Large intestine (tissue), 3 donors: Measurements from ENCODE around the gene CORO1A. TPM values are rescaled to one million over a fixed set of nuclear protein-coding genes. Genes with fewer than 3 reads are reported as not detected.

ENCODE experiments used
- DNase-seq, 2 donors: peaks; one replicate each; pipeline versions ENCODE4 v3.0.0 to v3.0.0-alpha.2; 2013
- H3K27ac ChIP-seq: one replicate; pipeline ENCODE4 v1.5.1; 2013; ENCODE audit warnings: low read length
- H3K27me3 ChIP-seq: 2 replicates; pipeline ENCODE4 v1.6.1; 2013; ENCODE audit warnings: low read length; ENCODE audit not compliant: control insufficient read depth, insufficient read depth
- H3K36me3 ChIP-seq: 2 replicates; pipeline ENCODE4 v1.6.1; 2013; ENCODE audit warnings: low read length; ENCODE audit not compliant: control insufficient read depth, insufficient read depth
- H3K4me1 ChIP-seq: one replicate; pipeline ENCODE4 v1.6.1; 2013; ENCODE audit warnings: low read length; ENCODE audit not compliant: control insufficient read depth, insufficient read depth
- H3K4me3 ChIP-seq: one replicate; pipeline ENCODE4 v1.5.1; 2013; ENCODE audit warnings: low read length
- H3K9me3 ChIP-seq: one replicate; pipeline ENCODE4 v1.6.1; 2013; ENCODE audit warnings: mild to moderate bottlenecking, low read depth, low read length, moderate library complexity; ENCODE audit not compliant: control insufficient read depth
- WGBS: methylation state at CpG from one replicate; pipeline ENCODE4 v1.1.5; 2013; ENCODE audit warnings: low lambda C conversion rate; ENCODE audit not compliant: insufficient coverage; 5-methylcytosine and 5-hydroxymethylcytosine counted together
- polyA plus RNA-seq: library from polyadenylated mRNA; unstranded; fragments of 120-200 nt; gene quantifications from one replicate; pipeline ENCODE4 v1.2.1, GENCODE V29; 2013

CORO1A gene
- polyA plus RNA-seq, 1 donor: 36.7 TPM

DNA sequence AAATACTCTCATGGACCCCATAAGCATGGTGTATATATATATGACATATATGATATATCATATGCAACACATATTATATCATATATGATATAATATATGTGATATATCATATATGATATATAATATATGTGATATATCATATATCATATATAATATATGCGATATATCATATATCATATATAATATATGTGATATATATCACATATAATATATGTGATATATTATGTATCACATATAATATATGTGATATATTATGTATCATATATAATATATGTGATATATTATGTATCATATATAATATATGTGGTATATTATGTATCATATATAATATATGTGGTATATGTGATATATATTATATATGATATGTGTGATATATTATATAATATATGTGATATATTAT, 38.5 kb upstream of the CORO1A start:
- no CpG with 5 or more reads among the region's 1 CpG for WGBS
- H3K27ac ChIP-seq: no peak overlapping the region

DNA sequence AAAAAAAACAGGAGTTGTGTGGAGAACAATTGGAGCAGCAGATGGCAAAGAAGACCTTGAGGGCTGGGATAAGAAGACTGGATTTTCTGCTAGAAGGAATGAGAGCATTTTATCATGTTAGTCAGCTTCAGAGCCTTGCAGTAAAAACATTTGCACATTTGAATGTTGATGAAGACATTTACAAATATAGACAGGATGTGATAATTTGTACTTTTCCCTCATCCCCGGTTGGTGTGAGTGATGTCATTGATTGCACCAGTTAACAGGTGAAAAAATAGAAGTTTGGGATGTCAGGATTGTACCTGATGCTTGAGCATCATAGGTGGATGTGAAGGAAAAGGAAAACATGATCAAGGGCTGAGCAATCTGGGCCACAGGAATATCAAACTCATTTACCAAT, 37.7 kb upstream of the CORO1A start:
- no peaks in the 10 kb centered on the region for H3K36me3 ChIP-seq
- peaks cover 9% of the 10 kb centered on the region for H3K9me3 ChIP-seq
- WGBS: no CpG with 5 or more reads among the region's 1 CpG
- no peaks in the 10 kb centered on the region for H3K4me1 ChIP-seq
- H3K4me3 ChIP-seq: no peak overlapping the region
- H3K27ac ChIP-seq: no peak overlapping the region
- no peaks in the 10 kb centered on the region for H3K27me3 ChIP-seq
- DNase-seq: no peak

More for the DNA sequence above, 38.5 kb upstream of the CORO1A start:
- no peak overlapping the region for H3K4me3 ChIP-seq
- no peaks in the 10 kb centered on the region for H3K36me3 ChIP-seq
- peaks cover 4% of the 10 kb centered on the region for H3K4me1 ChIP-seq
- peaks cover 8% of the 10 kb centered on the region for H3K9me3 ChIP-seq
- no peaks in the 10 kb centered on the region for H3K27me3 ChIP-seq
- no peak for DNase-seq

DNA sequence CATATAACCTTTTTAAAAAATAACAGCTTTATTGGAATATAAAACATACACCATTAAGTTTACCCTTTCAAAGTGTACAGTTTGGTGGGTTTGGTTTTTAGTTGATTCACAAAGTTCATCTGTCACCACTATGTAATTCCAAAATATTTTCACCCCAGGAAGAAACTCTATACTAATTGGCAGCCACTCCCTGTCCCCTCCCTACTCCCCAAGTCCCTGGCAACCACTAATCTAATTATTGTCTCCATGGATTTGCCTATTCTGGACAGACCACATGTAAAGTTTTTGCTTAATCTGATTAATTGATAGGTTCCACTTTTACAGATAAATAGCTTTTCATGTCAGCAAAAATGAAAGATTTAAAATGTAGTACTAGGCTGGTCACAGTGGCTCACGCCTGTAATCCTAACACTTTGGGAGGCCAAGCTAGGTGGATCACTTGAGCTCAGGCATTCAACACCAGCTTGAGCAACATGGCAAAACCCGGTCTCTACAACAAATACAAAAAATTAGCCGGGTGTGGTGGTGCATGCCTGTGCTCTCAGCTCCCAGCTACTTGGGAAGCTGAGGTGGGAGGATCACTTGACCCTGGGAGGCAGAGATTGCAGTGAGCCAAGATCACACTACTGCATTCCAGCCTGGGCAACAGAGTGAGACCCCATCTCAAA, 35.4 kb upstream of the CORO1A start:
- no CpG with 5 or more reads among the region's 3 CpGs for WGBS
- H3K27ac ChIP-seq: no peak overlapping the region
- no peaks in the 10 kb centered on the region for H3K27me3 ChIP-seq
- no peak overlapping the region for H3K4me3 ChIP-seq
- H3K9me3 ChIP-seq: peaks cover 9% of the 10 kb centered on the region
- H3K36me3 ChIP-seq: no peaks in the 10 kb centered on the region
- no peak for DNase-seq
- no peaks in the 10 kb centered on the region for H3K4me1 ChIP-seq

DNA sequence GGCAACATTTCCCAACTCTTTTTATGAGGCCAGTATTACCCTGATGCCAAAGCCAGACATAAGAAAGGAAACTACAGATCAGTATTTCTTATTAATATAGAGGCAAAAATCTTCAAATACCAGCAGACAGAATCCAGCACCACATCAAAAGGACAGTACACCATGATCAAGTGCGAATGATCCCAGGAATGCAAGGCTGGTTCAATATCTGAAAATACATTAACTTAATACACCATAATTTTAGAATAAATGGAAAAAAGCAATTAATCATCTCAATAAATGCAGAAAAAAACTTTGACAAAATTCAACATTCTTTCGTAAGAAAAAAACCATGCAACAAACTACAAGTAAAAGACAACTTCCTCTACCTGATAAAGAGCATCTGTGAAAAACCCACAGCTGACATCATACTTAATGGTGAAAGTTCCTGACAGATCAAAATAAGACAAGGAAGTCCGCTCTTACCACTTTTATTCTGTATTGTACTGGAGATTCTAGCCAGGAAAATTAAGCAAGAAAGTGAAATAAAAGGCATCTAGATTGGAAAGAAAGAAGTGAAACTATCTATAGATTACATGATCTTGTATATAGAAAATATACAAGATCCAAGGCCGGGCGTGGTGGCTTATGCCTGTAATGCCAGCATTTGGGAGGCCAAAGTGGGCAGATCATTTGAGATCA, 34.0 kb upstream of the CORO1A start:
- no peaks in the 10 kb centered on the region for H3K4me1 ChIP-seq
- no peaks in the 10 kb centered on the region for H3K27me3 ChIP-seq
- H3K4me3 ChIP-seq: no peak overlapping the region
- WGBS: 100% methylated on average over 1 of the region's 5 CpGs
- no peak for DNase-seq
- H3K36me3 ChIP-seq: no peaks in the 10 kb centered on the region
- H3K9me3 ChIP-seq: peaks cover 9% of the 10 kb centered on the region
- no peak overlapping the region for H3K27ac ChIP-seq

DNA sequence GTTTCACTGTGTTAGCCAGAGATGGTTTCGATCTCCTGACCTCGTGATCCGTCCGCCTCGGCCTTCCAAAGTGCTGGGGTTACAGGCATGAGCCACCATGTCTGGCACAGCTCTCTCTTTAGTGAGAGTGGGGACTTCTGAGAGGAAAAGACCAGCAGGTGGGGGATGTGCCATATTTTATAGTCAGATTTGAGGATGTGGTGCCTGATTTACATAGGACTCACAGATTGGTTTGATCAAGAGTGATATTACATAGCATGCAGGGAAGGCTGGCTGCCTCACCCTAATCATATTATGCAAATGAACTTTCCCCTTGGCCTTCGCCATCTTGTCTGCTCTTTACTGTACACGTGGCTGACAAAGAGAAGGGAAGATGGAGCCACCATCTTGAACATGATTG, 32.3 kb upstream of the CORO1A start:
- Histone ChIP-seq H3K4me3 (no peak overlapping the region), H3K27ac (no peak overlapping the region), H3K36me3 (no peaks in the 10 kb centered on the region), H3K9me3 (peaks cover 9% of the 10 kb centered on the region), H3K27me3 (no peaks in the 10 kb centered on the region), H3K4me1 (no peaks in the 10 kb centered on the region)
- no CpG with 5 or more reads among the region's 7 CpGs for WGBS
- no peak for DNase-seq

DNA sequence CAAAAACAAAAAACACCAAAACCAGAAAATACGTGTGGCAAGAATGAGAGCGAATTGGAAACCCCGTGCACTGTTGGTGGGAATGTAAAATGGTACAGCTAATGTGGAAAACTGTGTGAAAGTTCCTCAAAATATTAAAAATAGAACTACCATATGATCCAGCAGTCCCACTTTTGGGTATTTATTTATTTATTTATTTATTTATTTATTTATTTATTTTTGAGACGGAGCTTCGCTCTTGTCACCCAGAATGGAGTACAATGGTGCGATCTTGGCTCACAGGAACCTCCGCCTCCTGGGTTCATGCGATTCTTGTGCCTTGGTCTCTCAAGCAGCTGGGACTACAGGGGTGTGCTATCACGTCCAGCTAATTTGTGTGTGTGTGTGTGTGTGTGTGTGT, 30.9 kb upstream of the CORO1A start:
- H3K36me3 ChIP-seq: no peaks in the 10 kb centered on the region
- H3K4me3 ChIP-seq: no peak overlapping the region
- no peaks in the 10 kb centered on the region for H3K4me1 ChIP-seq
- no peak overlapping the region for H3K27ac ChIP-seq
- no peaks in the 10 kb centered on the region for H3K27me3 ChIP-seq
- WGBS: no CpG with 5 or more reads among the region's 9 CpGs
- H3K9me3 ChIP-seq: peaks cover 9% of the 10 kb centered on the region
- no peak for DNase-seq

DNA sequence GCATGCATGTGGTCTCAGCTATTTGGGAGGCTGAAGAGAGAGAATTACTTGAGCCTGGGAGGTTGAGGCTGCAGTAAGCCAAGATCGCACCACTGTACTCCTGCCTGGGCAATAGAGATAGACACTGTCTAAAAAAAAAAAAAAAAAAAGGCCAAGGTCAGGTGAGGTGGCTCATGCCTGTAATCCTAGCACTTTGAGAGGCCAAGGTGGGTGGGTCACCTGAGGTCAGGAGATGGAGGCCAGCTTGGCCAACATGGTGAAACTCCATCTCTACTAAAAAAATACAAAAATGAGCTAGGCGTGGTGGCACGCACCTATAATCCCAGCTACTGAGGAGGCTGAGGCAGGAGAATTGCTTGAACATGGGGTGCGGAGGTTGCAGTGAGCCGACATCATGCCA, 28.2 kb upstream of the CORO1A start:
- Histone ChIP-seq H3K27me3 (no peaks in the 10 kb centered on the region), H3K27ac (no peak overlapping the region), H3K36me3 (no peaks in the 10 kb centered on the region), H3K9me3 (no peaks in the 10 kb centered on the region), H3K4me3 (no peak overlapping the region), H3K4me1 (no peaks in the 10 kb centered on the region)
- DNase-seq: no peak
- WGBS: no CpG with 5 or more reads among the region's 5 CpGs

DNA sequence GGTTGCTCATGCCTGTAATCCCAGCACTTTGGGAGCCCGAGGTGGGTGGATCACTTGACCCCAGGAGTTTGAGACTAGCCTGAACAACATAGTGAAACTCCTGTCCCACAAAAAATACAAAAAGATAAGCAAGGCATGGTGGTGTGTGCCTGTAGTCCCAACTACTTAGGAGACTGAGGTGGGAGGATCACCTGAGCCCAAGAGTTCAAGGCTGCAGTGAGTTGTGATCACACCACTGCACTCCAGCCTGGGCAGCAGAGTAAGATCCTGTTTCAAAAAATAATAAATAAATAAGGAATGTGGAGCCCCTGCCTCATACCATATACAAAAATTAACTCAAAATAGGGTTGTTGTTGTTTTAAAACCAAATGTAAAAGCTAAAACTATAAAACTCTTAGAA, 26.2 kb upstream of the CORO1A start:
- H3K9me3 ChIP-seq: no peaks in the 10 kb centered on the region
- H3K27me3 ChIP-seq: no peaks in the 10 kb centered on the region
- WGBS: no CpG with 5 or more reads among the region's 1 CpG
- no peaks in the 10 kb centered on the region for H3K36me3 ChIP-seq
- no peak overlapping the region for H3K4me3 ChIP-seq
- H3K4me1 ChIP-seq: no peaks in the 10 kb centered on the region
- H3K27ac ChIP-seq: no peak overlapping the region
- DNase-seq: no peak

DNA sequence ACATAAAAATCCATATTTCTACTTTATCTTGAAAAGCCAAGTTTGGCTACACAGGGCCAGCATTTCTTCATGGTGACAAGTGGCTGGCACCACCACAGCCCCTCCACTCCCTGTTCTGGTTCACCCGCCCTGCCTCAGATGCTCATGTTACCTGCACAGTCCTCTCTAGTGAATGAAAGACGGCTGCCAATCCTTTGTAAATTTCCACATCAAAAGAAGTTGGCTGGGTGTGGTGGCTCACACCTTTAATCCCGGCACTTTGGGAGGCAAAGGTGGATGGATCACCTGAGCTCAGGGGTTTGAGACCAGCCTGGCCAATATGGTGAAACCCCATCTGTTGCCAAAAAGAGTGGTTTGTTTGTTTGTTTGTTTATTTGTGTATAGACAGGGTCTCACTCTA, 19.9 kb upstream of the CORO1A start:
- no peaks in the 10 kb centered on the region for H3K27me3 ChIP-seq
- WGBS: no CpG with 5 or more reads among the region's 3 CpGs
- no peaks in the 10 kb centered on the region for H3K9me3 ChIP-seq
- no peaks in the 10 kb centered on the region for H3K4me1 ChIP-seq
- DNase-seq: no peak
- H3K4me3 ChIP-seq: no peak overlapping the region
- no peak overlapping the region for H3K27ac ChIP-seq
- no peaks in the 10 kb centered on the region for H3K36me3 ChIP-seq

DNA sequence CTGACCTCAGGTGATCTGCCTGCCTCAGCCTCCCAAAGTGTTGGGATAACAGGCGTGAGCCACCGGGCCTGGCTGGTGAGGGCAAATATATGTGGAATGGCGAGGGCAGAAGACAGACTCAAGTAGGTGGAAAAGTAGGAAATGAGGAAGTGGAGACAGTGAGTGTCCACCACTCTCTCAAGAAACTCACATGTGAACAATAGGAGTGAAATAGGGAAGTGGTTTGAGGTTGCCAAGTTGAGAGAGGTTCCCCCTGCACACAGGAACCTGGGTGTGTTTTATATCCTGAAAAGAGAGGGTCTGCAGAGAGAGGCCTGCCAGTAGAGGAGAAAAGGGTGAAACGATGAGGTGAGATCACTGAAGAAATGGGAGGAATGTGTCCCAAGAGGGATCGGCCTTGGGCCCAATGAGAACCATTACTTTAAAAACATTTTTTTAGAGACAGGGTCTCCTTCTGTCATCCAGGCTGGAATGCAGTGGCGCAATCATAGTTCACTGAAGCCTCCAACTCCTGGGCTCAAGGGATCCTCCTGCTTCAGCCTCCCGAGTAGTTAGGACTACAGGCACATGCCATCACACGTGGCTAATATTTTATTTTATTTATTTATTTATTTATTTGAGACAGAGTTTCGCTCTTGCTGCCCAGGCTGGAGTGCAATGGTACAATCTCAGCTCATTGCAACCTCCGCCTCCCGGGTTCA, 17.1 kb upstream of the CORO1A start:
- no peak overlapping the region for H3K4me3 ChIP-seq
- DNase-seq: no peak
- no peaks in the 10 kb centered on the region for H3K9me3 ChIP-seq
- no CpG with 5 or more reads among the region's 11 CpGs for WGBS
- H3K4me1 ChIP-seq: no peaks in the 10 kb centered on the region
- H3K27ac ChIP-seq: no peak overlapping the region
- H3K36me3 ChIP-seq: no peaks in the 10 kb centered on the region
- H3K27me3 ChIP-seq: no peaks in the 10 kb centered on the region
